Retinal pigment epithelial cell (primary cell): Measurements from ENCODE around the gene FASTK.

ENCODE experiments used
- DNase-seq: peaks from one replicate; pipeline ENCODE4 v3.0.0-alpha.2; 2010; ENCODE audit warnings: low read depth
- H3K4me3 ChIP-seq: 2 replicates; pipeline ENCODE4 v1.5.1; 2011; ENCODE audit warnings: mild to moderate bottlenecking, low read length, control low read depth, moderate library complexity
- TF ChIP-seq, protein P1 (sequence below): conservative IDR thresholded peaks from 2 replicates; pipeline ENCODE4 v1.5.1; 2011; ENCODE audit warnings: low read depth, low read length, control low read depth, inconsistent platforms

The FASTK gene, protein sequence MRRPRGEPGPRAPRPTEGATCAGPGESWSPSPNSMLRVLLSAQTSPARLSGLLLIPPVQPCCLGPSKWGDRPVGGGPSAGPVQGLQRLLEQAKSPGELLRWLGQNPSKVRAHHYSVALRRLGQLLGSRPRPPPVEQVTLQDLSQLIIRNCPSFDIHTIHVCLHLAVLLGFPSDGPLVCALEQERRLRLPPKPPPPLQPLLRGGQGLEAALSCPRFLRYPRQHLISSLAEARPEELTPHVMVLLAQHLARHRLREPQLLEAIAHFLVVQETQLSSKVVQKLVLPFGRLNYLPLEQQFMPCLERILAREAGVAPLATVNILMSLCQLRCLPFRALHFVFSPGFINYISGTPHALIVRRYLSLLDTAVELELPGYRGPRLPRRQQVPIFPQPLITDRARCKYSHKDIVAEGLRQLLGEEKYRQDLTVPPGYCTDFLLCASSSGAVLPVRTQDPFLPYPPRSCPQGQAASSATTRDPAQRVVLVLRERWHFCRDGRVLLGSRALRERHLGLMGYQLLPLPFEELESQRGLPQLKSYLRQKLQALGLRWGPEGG

DNA sequence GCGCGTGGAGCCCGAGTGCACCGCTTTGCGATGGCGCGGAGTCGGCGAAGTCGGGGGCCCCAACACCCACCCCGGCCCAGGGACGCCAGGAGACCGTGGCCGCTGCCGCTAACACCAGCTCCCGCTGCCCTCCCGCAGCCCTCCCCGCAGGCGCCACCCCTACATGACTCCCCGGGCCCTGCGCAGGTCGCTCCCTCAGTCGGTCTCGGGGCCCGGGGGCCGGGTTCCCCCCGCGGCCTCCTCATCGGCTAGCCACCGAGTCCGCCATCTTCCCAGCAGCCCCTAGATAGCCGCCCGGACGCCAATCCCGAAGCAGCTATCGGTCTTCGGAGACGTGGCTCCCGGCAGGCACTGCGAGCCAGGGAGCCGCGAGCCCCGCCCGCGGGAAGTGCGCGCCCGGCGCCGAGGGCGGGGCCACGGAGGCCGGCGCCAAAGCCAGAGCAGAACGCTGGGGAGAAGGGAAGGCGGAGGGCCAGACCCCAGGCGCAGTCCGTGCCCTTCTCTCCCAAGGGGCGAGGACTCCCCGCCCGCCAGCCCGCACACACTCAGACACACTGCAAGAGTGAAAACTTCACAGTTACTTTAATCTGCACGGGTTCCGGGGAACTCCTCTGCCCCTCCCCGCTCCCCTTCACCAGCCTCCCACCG lies at the start of gene FASTK:
Gene FASTK, minus strand, starts transcription at position 288 of the 648 bp plus-strand sequence. Its CDS starts 43 bp downstream, at position 245.
- TF ChIP-seq, protein P1, sequence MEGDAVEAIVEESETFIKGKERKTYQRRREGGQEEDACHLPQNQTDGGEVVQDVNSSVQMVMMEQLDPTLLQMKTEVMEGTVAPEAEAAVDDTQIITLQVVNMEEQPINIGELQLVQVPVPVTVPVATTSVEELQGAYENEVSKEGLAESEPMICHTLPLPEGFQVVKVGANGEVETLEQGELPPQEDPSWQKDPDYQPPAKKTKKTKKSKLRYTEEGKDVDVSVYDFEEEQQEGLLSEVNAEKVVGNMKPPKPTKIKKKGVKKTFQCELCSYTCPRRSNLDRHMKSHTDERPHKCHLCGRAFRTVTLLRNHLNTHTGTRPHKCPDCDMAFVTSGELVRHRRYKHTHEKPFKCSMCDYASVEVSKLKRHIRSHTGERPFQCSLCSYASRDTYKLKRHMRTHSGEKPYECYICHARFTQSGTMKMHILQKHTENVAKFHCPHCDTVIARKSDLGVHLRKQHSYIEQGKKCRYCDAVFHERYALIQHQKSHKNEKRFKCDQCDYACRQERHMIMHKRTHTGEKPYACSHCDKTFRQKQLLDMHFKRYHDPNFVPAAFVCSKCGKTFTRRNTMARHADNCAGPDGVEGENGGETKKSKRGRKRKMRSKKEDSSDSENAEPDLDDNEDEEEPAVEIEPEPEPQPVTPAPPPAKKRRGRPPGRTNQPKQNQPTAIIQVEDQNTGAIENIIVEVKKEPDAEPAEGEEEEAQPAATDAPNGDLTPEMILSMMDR: no peak
- no peak for DNase-seq
- H3K4me3 ChIP-seq: peak within 1 kb of the TSS; percentile 73

DNA sequence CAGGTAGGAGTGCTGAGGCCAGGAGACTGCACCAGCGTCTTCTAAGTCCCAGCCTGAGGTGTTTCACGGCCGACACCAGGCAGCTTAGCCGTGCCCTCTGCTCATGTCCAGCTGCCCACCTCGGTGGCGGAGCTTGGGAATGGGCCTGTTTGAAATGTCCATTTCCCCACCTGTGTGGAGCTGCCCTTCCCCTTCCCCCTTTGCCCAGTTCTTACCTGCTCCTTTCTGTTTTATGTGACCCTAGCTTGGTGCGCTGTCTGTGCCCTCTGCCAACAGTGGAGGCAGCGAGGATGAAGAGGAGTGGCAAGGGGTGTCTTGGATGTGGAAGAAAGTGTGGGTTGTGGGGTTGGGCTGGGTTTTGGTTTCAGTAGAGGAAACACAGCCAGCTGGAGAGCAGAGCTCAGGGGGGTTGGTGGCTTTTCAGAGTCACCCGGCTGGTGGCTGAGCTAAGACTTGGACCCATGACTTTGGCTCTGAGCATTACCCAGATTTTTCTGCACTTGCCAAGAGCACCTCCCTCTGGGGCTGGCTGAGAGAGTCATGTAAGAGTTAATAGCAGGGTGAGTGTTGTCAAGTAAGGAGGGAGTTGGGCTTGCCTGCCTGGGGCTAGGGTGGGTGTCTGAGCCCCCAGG lies 49.5 kb upstream of the FASTK start:
- no peak for DNase-seq
- TF ChIP-seq, protein P1: no peak
- no peak overlapping the region for H3K4me3 ChIP-seq

DNA sequence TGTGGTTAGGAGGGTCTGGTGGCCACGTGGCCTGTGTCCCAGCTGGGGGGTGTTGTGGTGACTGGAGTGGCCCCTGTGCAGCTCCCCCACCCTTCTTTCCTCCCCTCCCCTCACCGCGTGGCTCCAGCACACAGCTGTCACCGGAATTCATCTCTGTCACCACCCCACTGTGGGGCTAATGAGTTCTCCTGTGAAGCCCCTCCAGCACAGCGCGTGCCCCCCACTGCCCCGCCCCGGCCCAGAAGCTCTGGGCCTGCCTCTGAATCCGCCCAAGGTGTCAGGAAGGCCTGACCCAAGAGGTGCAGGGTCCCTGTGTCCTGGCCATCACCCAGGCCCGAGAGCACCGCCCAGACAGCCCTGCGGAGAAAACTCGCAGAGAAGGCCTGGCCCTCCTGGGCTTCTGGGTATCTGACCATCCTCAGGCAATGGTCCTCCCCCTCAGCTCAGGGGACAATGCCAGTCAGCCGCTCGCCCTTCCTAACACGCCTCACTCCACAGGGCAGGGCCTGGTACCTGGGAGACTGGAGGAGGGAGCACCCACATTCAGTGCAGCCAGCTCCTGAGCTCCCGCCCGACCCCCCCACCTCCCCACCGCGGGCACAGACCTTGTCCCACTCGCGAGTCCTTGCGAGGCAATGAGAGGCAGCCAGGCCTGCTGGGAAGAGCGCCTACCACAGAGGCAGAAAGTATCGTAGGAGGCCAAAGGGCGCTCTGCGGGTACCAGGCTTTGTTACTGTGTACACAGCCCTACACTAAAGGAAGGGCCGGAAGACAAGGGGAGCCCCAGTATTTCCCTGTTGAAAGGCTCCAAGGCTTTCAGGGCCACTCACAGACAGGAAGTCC lies 48.7 kb upstream of the FASTK start:
- no peak overlapping the region for H3K4me3 ChIP-seq
- TF ChIP-seq, protein P1: no peak
- DNase-seq: no peak

DNA sequence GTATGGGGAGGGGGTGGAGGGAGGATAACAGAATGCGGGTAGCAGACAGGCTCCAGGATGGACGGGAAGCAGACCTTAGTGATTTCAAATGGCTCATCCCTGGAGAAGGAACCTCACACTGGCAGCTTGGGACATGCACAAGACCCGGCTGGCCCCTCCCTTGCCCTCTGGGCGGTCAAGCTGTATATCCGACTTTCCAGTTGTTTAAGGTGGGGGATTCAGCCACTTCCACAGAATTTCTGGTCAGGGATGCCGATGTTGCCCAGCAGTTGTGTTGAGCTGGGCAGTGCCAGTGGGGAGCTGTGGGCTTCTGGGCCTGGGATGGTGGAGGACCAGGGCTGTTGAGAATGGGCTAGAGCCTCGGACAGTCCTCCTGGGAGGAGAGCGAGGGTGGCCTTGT lies 48.1 kb upstream of the FASTK start:
- DNase-seq: no peak
- TF ChIP-seq, protein P1: no peak
- no peak overlapping the region for H3K4me3 ChIP-seq

DNA sequence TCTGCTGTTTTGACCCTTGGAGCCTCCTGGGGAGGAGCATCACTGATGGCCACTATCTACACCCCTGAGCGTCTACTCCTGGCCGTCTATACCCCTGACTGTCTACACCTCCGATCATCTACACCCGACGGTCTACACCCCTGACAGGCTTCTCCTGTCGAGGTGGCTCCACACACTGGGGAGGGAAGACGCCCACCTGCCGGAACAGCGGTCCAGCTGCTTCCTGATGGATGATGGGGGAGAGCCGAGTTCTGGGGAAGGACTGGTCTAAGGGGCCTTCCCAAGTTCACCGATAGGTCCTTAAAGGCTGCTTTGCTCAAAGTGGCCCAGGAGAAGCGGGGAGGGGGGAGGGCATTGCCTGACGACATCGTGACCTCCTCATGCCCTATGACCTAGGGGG lies 47.5 kb upstream of the FASTK start:
- H3K4me3 ChIP-seq: no peak overlapping the region
- TF ChIP-seq, protein P1: no peak
- DNase-seq: no peak

DNA sequence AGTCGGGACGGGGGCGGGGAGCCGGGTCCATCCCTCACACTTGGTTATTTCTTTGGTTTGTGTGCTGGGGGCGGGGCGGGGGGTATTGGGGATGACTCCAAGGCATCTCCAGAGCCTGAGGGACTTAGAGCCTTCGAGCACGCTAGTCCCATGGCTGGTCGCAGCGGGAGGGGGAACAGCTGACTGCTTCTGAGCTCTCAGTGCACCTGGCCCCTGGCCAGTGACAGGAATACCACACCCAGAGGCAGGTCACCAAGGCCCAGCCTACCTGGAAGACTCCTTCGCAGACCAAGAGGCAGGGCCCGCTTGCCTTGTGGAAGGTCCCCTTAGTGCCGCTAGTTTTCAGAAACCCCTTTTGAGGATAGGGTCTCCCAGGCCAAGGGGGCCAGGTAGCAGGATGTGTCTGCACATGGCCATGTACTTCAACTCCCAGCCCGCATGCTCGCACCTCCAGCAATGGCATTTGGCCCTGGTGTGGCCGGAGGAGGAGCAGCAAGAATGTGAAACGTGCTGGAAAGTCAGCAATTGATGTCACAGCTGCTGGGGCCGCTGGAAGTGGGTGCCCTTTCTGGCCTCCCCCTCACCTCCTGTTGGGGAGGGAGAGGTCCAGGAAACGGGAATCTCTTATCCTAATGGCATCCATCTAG lies 46.0 kb upstream of the FASTK start:
- no peak overlapping the region for H3K4me3 ChIP-seq
- no peak for DNase-seq
- TF ChIP-seq, protein P1: no peak
